ENCODE results near the gene SMOC2. TPM values are rescaled to one million over a fixed set of nuclear protein-coding genes. Genes with fewer than 3 reads are reported as not detected.

The SMOC2 gene
- total and polyA plus RNA-seq, 2 of the 4 experiments (the other 2 are of a cell fraction), result not detected

DNA sequence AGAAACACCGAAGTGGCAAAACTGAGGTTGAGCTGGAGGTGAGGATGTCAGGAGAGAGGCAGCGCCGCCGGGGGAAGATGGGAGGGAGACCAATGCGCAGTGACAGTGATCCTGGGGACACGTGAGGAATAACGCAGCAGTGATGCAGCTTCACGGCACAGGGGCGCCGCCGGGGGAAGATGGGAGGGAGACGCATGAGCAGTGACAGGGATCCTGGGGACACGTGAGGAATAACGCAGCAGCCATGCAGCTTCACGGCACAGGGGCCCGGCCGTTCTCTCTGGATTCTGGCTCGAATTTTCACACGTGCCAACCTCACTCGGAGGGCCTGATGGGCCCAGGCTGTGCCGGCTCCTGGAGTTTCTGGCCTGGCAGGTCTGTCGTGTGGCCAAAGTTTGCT lies 94.7 kb downstream of the SMOC2 start:
- no peak for TF ChIP-seq CEBPB (IDR thresholded peaks at IDR 0.05; ENCODE audit: low read depth, low read length)
- TF ChIP-seq RFX5 (IDR thresholded peaks at IDR 0.05; ENCODE audit: low read depth, low read length), result no peak
- TF ChIP-seq, protein P1, sequence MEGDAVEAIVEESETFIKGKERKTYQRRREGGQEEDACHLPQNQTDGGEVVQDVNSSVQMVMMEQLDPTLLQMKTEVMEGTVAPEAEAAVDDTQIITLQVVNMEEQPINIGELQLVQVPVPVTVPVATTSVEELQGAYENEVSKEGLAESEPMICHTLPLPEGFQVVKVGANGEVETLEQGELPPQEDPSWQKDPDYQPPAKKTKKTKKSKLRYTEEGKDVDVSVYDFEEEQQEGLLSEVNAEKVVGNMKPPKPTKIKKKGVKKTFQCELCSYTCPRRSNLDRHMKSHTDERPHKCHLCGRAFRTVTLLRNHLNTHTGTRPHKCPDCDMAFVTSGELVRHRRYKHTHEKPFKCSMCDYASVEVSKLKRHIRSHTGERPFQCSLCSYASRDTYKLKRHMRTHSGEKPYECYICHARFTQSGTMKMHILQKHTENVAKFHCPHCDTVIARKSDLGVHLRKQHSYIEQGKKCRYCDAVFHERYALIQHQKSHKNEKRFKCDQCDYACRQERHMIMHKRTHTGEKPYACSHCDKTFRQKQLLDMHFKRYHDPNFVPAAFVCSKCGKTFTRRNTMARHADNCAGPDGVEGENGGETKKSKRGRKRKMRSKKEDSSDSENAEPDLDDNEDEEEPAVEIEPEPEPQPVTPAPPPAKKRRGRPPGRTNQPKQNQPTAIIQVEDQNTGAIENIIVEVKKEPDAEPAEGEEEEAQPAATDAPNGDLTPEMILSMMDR (conservative IDR thresholded peaks at IDR 0.05; ENCODE audit: low read depth, low read length), result no peak
- TF ChIP-seq MXI1 (IDR thresholded peaks at IDR 0.05; ENCODE audit: borderline replicate concordance, low read depth, low read length), result no peak
- TF ChIP-seq CHD1 (IDR thresholded peaks at IDR 0.05; ENCODE audit: low read depth, low read length), result no peak
- no peak for TF ChIP-seq NFE2L2 (IDR thresholded peaks at IDR 0.05; ENCODE audit: low read depth, low read length)
- TF ChIP-seq, protein P2, sequence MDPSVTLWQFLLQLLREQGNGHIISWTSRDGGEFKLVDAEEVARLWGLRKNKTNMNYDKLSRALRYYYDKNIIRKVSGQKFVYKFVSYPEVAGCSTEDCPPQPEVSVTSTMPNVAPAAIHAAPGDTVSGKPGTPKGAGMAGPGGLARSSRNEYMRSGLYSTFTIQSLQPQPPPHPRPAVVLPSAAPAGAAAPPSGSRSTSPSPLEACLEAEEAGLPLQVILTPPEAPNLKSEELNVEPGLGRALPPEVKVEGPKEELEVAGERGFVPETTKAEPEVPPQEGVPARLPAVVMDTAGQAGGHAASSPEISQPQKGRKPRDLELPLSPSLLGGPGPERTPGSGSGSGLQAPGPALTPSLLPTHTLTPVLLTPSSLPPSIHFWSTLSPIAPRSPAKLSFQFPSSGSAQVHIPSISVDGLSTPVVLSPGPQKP (IDR thresholded peaks at IDR 0.05; ENCODE audit: borderline replicate concordance, low read depth, low read length), result no peak
- no peak for TF ChIP-seq POLR2A (IDR thresholded peaks at IDR 0.05; ENCODE audit: low read depth, low read length)
- no peak for TF ChIP-seq MAZ (IDR thresholded peaks at IDR 0.05; ENCODE audit: borderline replicate concordance, low read depth, low read length)
- no peak for TF ChIP-seq BHLHE40 (IDR thresholded peaks at IDR 0.05; ENCODE audit: low read depth, low read length)
- no peak for TF ChIP-seq SMC3 (IDR thresholded peaks at IDR 0.05; ENCODE audit: low read depth, low read length)
- TF ChIP-seq USF2 (IDR thresholded peaks at IDR 0.05; ENCODE audit: low read depth, low read length), result no peak
- no peak overlapping the region for H3K4me2 ChIP-seq (ENCODE audit: low read depth, low read length)
- H3K27me3 ChIP-seq (ENCODE audit: control insufficient read depth, insufficient read depth, low read length), result no peaks in the 10 kb centered on the region
- H3K14ac ChIP-seq (replicated peaks; ENCODE audit: low read depth, low read length), result no peak overlapping the region
- no peak overlapping the region for H2AFZ ChIP-seq (replicated peaks; ENCODE audit: low read length, poor library complexity)
- 89% methylated on average over 12 of the region's 22 CpGs; no CpG with 5 or more reads in 1 of the 2 experiments for WGBS, 2 experiments (ENCODE audit: extremely low coverage in 2 of 2, insufficient read length in 1 of 2)
- in situ Hi-C loops (cut with MboI; ENCODE audit: low sequenced_read_pairs), result no loop called here
- H4K5ac ChIP-seq (ENCODE audit: low read depth, low read length), result no peak overlapping the region
- H4K20me1 ChIP-seq (ENCODE audit: insufficient read depth, low read length), result no peaks in the 10 kb centered on the region
- no peak overlapping the region for H3K27ac ChIP-seq (ENCODE audit: insufficient read depth, low read length)
- ChIA-PET POLR2A (ENCODE audit: unreplicated experiment) (no interaction called here), CTCF (no interaction called here)
- H2AK5ac ChIP-seq (ENCODE audit: low read depth, low read length), result no peak overlapping the region
- no peak overlapping the region for H2BK5ac ChIP-seq (ENCODE audit: low read depth, low read length, poor library complexity, severe bottlenecking)
- no TSS peak for BruUV-seq (replicated peaks)
- no peaks in the 10 kb centered on the region for H3K79me1 ChIP-seq (ENCODE audit: low read depth in 1 of 2, low read length in 2 of 2)
- H2BK120ac ChIP-seq (ENCODE audit: low read depth, low read length), result no peak overlapping the region
- no peak overlapping the region for H4K91ac ChIP-seq (ENCODE audit: insufficient read depth, low read depth, low read length)
- H3K4ac ChIP-seq (ENCODE audit: low read depth, low read length), result no peak overlapping the region
- ATAC-seq (ENCODE audit: low read depth), result no peak
- no peak overlapping the region for H3K23ac ChIP-seq (ENCODE audit: low read depth, low read length)
- no peak overlapping the region for H3K9ac ChIP-seq (ENCODE audit: low read depth, low read length)
- no peak overlapping the region for H2BK15ac ChIP-seq (ENCODE audit: low read depth, low read length)
- no peaks in the 10 kb centered on the region for H3K4me1 ChIP-seq (ENCODE audit: control insufficient read depth, insufficient read depth, low read length)
- no peaks in the 10 kb centered on the region for H3K9me1 ChIP-seq (ENCODE audit: insufficient read depth, low read length)
- H3K9me3 ChIP-seq (ENCODE audit: control insufficient read depth, insufficient read depth, low read length), result peaks cover 47% of the 10 kb centered on the region
- DNase-seq, result no peak
- H3K4me3 ChIP-seq (ENCODE audit: insufficient read depth, low read depth, low read length), result no peak overlapping the region
- intact Hi-C loops (cut with micrococcal nuclease), result no loop called here
- H2AK9ac ChIP-seq (replicated peaks; ENCODE audit: low read depth, low read length, poor library complexity), result no peak overlapping the region
- no peak overlapping the region for H4K8ac ChIP-seq (ENCODE audit: low read depth in 2 of 2, low read length in 2 of 2)
- H3K56ac ChIP-seq (ENCODE audit: extremely low read depth, insufficient read depth, low read length), result no peak overlapping the region
- dilution Hi-C loops (cut with HindIII; ENCODE audit: low sequenced_read_pairs, unreplicated experiment), result no loop called here
- H3K18ac ChIP-seq (ENCODE audit: low read depth, low read length), result no peak overlapping the region
- no peaks in the 10 kb centered on the region for H3K36me3 ChIP-seq (ENCODE audit: control insufficient read depth, insufficient read depth, low read length)
- no peak overlapping the region for H2BK20ac ChIP-seq (ENCODE audit: low read depth, low read length)

All from IMR-90 (cell line).